ENCODE results near the gene PI16.

- TF ChIP-seq POLR2A (IDR thresholded peaks at IDR 0.05; ENCODE audit: low read depth, low read length): no peak
- TF ChIP-seq POLR2AphosphoS5 (IDR thresholded peaks at IDR 0.05; ENCODE audit: low read depth, low read length): no peak
- no peak for TF ChIP-seq TAF1 (IDR thresholded peaks at IDR 0.05; ENCODE audit: borderline replicate concordance, low read depth, low read length)
These were observed 26.5 kb downstream of the PI16 start for GRCh38 chr6:36980876-36981619.

Data from GM12892 (cell line).